DLD1 (cell line): ENCODE measurements around the gene CLIP3.

Experiments used
- in situ Hi-C: cut with HindIII; loops from 2 replicates; pipeline ENCODE4 v1.10.0; 2017; ENCODE audit warnings: low sequenced_read_pairs

Gene CLIP3

DNA sequence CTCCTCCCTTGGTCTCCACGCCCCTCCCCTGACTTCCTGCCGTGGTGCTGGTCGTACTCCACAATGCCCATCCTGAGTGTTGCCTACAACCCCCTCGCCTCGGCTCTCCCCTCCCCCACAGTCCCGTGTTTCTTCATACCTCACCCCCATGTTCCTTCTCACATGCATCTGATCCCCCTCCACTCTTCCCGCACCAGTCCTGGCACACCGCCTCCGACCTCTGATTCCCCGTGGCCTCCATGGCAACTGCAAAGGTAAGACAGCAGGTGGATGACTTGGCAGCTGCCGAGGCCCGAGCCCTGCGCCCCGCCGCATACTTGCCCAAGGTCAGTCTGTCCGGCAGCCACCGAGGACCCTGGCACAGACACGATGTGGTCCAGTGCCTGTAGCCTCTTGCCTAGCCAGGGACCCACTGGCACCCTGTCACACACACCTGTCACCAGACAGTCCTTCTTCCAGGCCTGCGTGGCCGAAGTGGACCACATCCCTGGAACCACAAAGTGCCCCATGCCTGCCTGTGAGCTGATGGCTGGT is 53.8 kb downstream of the CLIP3 start:
- in situ Hi-C loops: no loop called here

DNA sequence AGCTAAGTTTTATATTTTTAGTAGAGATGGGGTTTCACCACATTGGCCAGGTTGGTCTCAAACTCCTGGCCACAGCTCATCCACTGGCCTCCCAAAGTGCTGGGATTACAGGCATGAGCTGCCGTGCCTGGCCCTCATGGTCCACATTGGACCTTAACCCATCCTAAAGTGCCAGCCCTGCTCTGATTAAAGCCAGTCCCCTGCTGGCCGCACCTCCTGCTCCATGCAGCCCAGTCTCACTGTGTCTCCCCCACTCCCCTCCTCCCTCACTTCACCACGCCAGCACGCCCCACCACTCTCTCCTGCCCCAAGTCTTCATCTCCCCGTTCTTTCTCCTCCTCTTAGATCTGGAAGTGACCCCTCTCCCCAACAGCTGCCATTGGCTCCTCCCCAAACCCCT is 54.4 kb downstream of the CLIP3 start:
- in situ Hi-C loops: no loop called here

DNA sequence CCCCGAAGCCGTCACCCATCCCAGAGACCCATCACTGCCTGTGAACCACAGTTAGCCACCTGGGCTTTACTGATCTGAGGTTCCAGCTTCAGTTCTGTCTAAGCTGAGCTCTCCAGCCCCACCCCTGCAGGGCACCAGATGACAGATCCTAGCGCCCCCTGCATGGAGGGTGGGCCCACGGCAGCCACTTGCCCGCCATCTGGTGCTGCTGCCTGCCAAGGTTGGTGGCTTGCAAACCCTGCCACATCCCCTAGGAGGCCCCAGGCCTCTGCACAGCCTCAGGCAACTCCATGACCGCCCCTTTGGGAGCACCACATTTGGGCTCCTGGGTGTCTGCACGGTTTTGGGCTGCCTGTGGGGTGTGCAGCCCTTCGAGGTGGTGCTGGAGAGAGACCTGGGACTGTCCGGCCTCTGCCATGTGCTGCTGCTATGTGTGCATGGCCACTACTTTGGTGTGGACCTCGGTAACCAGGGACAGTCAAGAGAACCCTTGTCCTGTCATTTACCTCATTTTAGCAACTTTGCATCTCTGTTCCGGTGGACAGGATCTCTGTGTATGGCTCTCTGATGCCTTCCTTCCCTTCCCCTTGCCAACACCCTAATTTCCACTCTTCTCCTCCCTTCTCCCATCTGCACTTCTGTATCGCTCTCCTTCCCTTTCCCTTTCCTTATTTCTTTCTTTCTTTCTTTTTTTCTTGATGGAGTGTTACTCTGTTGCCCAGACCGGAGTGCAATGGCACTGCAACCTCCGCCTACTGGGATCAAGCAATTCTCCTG is 55.0 kb downstream of the CLIP3 start:
- in situ Hi-C loops: no loop called here

DNA sequence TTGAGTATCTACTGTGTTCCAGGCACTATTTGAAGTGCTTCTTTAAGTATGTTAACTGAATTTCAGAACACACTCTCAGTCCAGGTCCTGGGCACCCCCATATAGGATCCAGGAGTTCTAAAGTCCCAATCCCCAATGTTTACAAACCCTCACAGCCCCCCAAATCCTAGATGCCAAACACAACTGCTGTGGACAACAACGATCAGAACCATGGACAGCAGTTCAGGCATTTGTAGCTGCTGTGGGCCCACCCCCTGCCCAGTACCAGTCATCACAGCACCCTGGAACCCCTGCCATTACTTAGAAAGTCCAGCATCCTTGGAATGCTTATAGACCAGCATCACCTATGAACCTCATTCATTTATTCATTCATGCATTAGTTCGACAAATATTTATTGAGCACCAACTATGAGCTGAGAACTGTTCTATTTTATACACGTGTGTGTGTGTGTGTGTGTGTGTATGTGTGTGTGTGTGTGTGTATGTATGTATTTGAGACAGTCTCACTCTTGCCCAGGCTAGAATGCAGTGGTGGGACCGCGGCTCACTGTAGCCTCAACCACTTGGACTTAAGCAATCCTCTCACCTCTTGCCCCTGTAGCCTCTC is 57.0 kb downstream of the CLIP3 start:
- in situ Hi-C loops: no loop called here

DNA sequence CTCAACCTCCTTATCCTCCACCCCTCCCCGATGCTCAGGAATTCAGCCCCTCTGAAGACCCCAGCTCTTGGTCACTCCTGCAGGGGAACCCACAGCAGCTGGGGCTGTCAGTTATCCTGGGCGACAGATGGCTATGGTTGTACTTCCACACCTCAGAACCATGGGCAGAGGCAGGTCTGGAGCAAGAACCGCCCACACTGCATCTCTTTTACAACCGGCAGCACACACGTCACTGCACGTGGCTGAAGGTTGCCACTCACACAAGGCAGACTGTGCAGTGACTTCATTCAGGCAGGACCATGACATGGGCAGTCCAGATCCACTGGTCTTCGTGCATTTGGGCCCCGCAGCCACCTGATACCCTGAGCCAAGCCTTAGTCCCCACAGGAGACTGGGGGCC is 59.2 kb downstream of the CLIP3 start:
- in situ Hi-C loops: no loop called here

DNA sequence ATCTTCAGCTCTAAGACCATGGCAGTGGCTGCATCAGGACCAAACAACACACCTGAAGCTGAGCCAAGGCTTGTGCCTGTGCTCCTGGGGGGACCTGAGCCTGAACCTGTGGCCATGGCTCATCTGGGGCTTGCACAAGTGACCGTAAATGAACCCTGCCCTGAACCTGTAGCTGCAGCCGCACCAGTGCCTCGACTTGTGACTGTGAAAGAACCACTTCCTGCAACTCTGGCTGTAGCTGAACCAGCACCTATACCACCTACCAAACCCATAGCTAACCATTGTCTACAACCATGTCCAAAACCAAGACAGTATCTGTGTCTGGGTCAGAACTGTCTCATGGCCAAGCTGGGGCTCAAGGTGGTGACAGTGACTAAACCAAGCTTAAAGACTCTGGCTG is 65.9 kb downstream of the CLIP3 start:
- in situ Hi-C loops: loop anchor here (10.0 kb wide), 1 partner anchor 112 kb away; the partner anchor contains the start of genes KIRREL2 and NPHS1
